GM21390 (cell line): ENCODE results near the gene AKAP6.

ENCODE experiments used
- ATAC-seq: cut with Tn5 transposase; IDR thresholded peaks from one replicate; pipeline ENCODE4 v1.9.1; 2021; ENCODE audit not compliant: unreplicated experiment

AKAP6 gene

GRCh38 chr14:32802295-32802694 lies 473.2 kb downstream of the AKAP6 start:
- ATAC-seq: no peak

- ATAC-seq: no peak
Observed at GRCh38 chr14:32805979-32806378, 476.9 kb downstream of the AKAP6 start.

- no peak for ATAC-seq
Observed at GRCh38 chr14:32808644-32809043, 479.5 kb downstream of the AKAP6 start.

DNA sequence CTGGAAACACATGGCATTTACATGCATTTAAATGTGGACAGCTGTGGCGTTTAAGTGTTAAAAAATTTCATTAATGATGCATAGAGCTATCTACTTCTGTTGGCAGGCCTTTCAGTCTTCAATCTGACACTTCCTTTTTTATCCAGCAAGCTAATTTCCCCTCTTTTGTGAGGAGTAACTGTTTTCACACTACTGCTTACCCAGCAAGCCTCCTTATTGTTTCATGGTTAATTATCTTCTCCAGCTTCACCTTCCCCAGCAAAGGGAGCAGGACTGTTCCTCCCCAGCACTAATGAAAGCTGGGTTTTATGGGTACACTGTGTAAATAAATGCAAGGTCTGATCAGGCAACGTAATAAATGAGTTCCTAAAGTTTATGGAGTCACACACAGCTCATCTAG lies 480.2 kb downstream of the AKAP6 start:
- no peak for ATAC-seq

GRCh38 chr14:32813401-32813800 lies 484.3 kb downstream of the AKAP6 start:
- no peak for ATAC-seq

- ATAC-seq: no peak
Observed at GRCh38 chr14:32814721-32815120, 485.6 kb downstream of the AKAP6 start.

- no peak for ATAC-seq
Observed at GRCh38 chr14:32816588-32816987, 487.5 kb downstream of the AKAP6 start.

DNA sequence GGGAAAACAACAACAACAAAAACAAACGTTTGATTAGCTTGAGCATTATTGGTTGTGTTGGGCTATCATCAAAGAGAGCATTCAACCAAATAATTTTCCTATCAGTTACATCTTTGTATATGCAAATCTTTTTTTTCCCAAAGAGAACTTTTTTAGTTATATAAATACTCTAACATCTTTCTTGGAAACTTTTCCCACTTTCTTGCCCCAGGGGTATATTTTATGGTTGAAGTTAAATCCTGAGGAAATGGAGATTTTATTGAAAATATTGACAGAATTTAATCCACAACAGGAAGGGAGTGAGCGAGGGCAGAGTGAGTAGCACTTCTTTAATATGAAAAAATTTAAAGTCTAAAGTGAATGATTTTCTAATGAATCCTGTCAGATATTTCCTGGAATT lies 488.7 kb downstream of the AKAP6 start:
- ATAC-seq: no peak

DNA sequence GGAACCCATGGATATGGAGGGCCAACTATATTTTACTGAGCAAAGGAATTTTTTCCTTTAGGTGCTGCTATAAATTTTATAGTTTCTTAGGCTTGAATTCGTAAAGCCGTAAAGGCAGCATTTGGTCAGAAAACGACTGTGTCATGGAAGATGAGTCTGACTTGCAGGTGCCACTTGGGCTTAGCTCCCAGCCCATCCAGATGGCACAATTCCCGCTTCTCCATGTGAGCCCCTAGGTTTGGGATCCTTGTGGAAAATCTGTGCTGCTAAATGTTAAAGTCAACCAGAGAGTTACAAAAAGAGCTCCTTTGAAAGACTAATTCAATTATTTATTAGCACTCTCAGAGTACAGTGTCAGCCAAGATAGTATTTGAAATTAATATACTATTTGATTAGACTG lies 489.5 kb downstream of the AKAP6 start:
- ATAC-seq: no peak

DNA sequence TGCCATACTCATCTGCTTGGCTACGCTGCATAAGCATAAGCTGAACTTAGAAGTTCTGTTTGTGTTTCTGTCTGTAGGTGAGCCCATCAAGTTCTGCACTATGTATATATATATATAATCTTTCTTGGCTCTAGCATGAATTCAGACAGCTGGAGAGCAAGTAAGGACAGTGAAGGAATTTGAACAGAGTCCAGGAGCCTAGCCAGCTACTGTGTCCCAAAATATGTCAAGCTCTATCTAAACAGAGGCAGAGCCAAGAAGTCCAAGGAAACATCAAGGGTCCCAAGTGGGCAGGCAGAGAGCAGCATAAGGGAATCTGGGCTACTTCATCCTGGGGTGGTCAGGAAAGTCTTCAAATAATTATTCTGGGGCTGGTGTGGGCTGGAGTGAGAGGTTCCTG lies 491.1 kb downstream of the AKAP6 start:
- ATAC-seq: no peak

DNA sequence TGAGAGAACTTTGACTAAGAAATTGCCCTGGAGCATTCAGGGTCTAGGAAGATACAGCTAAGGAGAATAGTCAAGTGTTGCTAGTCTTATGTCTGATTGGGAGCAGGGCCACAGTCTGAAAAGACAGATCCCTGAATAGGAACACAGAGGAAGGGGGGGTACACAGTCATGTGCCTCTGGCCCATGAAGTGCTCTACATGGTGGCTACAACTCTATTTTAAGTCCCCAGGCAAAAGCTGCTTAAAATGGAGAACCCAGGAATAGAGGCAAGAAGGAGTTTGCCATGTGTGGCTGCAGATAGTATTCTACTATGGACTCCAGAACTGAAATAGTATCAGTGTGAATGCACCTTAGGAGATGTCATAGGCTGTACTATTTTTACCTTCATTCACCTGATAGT lies 491.6 kb downstream of the AKAP6 start:
- ATAC-seq: no peak

GRCh38 chr14:32821964-32822653 lies 493.0 kb downstream of the AKAP6 start:
- ATAC-seq: no peak

- no peak for ATAC-seq
Observed at GRCh38 chr14:32823706-32824105, 494.6 kb downstream of the AKAP6 start.

DNA sequence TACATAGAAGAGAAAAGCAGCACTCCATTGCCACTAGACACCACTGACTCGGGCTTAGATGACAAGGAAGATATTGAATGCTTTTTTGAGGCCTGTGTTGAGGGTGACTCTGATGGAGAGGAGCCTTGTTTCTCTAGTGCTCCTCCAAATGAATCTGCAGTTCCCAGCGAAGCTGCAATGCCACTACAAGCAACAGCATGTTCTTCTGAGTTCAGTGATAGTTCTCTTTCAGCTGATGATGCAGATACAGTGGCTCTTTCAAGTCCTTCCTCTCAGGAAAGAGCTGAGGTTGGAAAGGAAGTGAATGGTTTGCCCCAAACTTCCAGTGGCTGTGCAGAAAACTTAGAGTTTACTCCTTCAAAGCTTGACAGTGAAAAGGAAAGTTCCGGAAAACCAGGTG lies 495.1 kb downstream of the AKAP6 start:
- ATAC-seq: no peak

DNA sequence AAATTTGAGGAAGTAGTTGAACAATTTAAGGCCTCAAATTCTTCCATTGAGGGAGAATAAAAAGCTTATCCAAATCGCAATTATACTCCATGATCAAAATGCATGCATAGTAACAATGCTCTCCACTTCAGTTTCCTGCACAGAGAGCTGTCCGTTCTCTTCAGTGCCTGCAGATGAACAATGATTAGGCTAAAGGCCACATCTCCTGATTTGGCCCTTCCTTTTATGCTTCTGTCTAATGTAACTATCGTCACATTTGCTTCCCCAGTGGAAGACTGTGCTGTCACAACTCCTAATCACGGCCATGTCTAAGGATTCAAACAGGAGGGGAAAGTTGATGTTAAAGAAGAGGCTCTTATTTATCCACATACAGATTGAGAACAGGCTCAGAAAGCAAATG lies 496.0 kb downstream of the AKAP6 start:
- ATAC-seq: no peak

- ATAC-seq: no peak
Observed at GRCh38 chr14:32826404-32827082, 497.4 kb downstream of the AKAP6 start.

DNA sequence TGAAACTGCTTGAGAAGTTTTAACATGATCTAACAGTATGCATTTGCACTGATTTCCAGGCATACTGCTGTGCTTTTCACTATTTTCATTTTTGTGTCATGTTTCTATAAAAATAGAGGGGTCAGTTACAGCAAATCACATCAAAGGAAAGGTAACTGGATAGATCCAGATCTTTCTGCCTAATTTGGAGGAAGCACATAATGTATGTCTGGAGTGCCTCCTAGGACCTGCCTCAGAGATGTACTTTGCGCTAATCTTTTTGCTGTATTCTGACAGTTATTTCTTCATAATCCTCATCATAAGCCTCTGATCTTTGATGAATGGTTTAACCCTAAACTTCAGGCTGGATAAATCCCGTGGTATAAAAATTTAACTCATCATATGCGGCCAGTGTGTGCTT lies 498.4 kb downstream of the AKAP6 start:
- ATAC-seq: no peak

DNA sequence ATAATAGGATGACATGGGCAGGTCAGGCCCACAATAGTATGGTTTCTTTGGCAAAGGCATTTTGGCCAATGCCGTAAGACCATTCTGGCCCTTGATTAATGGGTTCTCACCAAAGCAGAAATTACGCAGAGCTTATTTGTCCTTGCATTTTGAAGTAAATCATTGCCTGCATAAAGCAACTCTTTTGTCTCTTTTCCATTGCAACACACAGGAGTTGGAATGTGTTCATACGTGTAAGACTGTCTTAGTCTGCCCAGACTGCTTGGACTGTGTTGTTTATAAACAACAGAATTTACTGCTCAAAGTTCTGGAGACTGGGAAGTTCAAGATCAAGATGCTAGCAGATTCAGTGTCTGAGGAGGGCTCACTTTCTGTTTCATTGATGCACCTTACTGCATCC lies 506.8 kb downstream of the AKAP6 start:
- ATAC-seq: no peak

- ATAC-seq: no peak
Observed at GRCh38 chr14:32841698-32842097, 512.6 kb downstream of the AKAP6 start.

DNA sequence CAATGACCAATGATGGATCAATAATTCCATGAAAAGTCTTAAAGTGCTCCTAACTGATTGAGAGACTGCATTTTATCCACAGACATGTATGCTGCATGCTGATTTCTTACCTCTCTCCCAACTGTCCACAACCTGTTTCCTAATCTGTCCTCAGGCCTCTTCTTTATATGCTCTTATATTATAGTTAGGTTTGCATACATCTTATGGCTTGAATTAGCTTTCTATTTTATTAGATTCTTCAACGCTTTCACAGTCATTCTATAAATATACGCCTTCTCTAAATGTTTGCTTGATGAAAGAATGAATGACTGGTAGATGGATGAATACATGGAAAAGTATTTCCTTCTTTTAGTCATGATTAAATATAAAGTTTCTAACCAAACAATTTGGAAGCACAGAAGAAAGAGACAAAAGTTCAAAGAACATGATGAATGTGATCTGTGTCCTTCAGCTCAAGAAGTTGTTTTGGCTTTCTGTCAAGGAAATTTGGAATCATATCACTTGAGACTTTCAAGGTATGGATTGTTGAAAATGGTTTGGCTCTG lies 517.8 kb downstream of the AKAP6 start:
- ATAC-seq: no peak

- ATAC-seq: no peak
Observed at GRCh38 chr14:32847867-32848266, 518.8 kb downstream of the AKAP6 start.

DNA sequence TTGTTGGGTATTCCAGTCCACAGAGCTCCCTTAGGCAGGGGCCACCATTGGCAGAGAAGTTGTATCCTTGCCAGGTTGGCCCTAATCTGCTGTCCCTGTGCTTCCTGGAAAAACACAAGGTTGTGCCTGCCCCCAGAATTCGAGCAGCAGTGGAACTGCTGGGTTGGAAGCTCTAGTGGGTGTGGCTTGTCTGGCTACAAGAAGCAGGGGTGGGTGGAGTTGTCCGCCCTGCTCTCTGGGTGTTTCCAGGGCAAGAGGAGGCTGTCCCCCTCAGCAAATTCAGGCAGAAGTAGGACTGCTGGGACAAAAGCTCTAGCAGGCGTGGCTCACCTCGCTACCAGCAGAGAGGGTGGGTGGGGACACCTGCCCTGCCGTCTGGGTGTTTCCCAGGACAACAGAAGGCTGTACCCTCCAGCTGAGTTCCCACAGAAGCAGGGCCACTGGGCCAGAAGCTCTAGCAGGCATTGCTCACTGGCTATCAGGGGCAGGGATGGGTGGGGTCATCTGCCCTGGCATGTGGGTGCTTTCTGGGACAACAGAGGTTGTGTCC lies 536.8 kb downstream of the AKAP6 start:
- ATAC-seq: no peak
